Type B pancreatic cell (in vitro differentiated cells): ENCODE measurements around the gene TXLNG. TPM values are rescaled to one million over a fixed set of nuclear protein-coding genes. Genes with fewer than 3 reads are reported as not detected.

Source experiments
- DNase-seq: peaks from one replicate; pipeline ENCODE4 v3.0.0; 2021; ENCODE audit warnings: mixed read lengths; ENCODE audit not compliant: unreplicated experiment; ENCODE audit errors: extremely low spot score
- H3K27ac Mint-ChIP-seq: 2 replicates; pipeline ENCODE4 v1.8.0; 2021; ENCODE audit warnings: mild to moderate bottlenecking, mixed read lengths
- H3K27me3 Mint-ChIP-seq: 2 replicates; pipeline ENCODE4 v1.8.0; 2021; ENCODE audit warnings: mixed read lengths
- H3K36me3 Mint-ChIP-seq: 2 replicates; pipeline ENCODE4 v1.8.0; 2021; ENCODE audit warnings: mixed read lengths
- H3K4me1 Mint-ChIP-seq: one replicate; pipeline ENCODE4 v1.8.0; 2021; ENCODE audit warnings: mixed read lengths; ENCODE audit not compliant: unreplicated experiment
- H3K4me3 Mint-ChIP-seq: 2 replicates; pipeline ENCODE4 v1.8.0; 2021; ENCODE audit warnings: mild to moderate bottlenecking, mixed read lengths
- H3K9me3 Mint-ChIP-seq: 2 replicates; pipeline ENCODE4 v1.8.0; 2021; ENCODE audit warnings: mixed read lengths
- CTCF ChIP-seq: fragments of 200-600 bp; sonication (generic); conservative IDR thresholded peaks from 2 replicates; pipeline ENCODE4 v1.5.0; 2021; ENCODE audit warnings: antibody characterized with exemption, mild to moderate bottlenecking
- total RNA-seq: library from RNA; stranded (reverse); gene quantifications from 2 replicates; pipeline ENCODE4 v1.2.1, GENCODE V29; 2021; ENCODE audit warnings: low replicate concordance

Gene TXLNG
- total RNA-seq, 1 donor from 2014 or later, result 27.3 TPM

- Mint-ChIP-seq H3K4me3 (peak overlapping the region; percentile 99), H3K27me3 (no peaks in the 10 kb centered on the region), H3K36me3 (peaks cover 24% of the 10 kb centered on the region), H3K27ac (peak overlapping the region; percentile 99), H3K4me1 (peaks cover 39% of the 10 kb centered on the region), H3K9me3 (no peaks in the 10 kb centered on the region)
- no peak for TF ChIP-seq CTCF
- peak; percentile 82 for DNase-seq
These were observed 83.3 kb downstream of the TXLNG start for GRCh38 chrX:16869393-16870094.

GRCh38 chrX:16870095-16870861, 84.0 kb downstream of the TXLNG start, which contains the start of gene RBBP7:
RBBP7 (minus strand) TSS chrX:16870362; CDS start chrX:16870053, 309 bp downstream.
- no peak for TF ChIP-seq CTCF
- Mint-ChIP-seq H3K9me3 (no peaks in the 10 kb centered on the region), H3K4me3 (peak within 1 kb of the TSS; percentile 99), H3K27ac (peak within 1 kb of the TSS; percentile 99), H3K4me1 (peaks cover 39% of the 10 kb centered on the region), H3K27me3 (peaks cover 2% of the 10 kb centered on the region), H3K36me3 (peaks cover 24% of the 10 kb centered on the region)
- peak; percentile 99 for DNase-seq

- H3K27ac Mint-ChIP-seq, result peak overlapping the region; percentile 99
- peaks cover 3% of the 10 kb centered on the region for H3K27me3 Mint-ChIP-seq
- TF ChIP-seq CTCF, result peak; percentile 12
- no peaks in the 10 kb centered on the region for H3K9me3 Mint-ChIP-seq
- DNase-seq, result no peak
- peak overlapping the region; percentile 90 for H3K4me3 Mint-ChIP-seq
- peaks cover 18% of the 10 kb centered on the region for H3K36me3 Mint-ChIP-seq
- peaks cover 39% of the 10 kb centered on the region for H3K4me1 Mint-ChIP-seq
These were observed 84.9 kb downstream of the TXLNG start for GRCh38 chrX:16870862-16871815.

GRCh38 chrX:16873106-16873505, 86.8 kb downstream of the TXLNG start:
- TF ChIP-seq CTCF, result no peak
- peak overlapping the region; percentile 37 for H3K27ac Mint-ChIP-seq
- H3K4me3 Mint-ChIP-seq, result no peak overlapping the region
- H3K36me3 Mint-ChIP-seq, result peaks cover 5% of the 10 kb centered on the region
- DNase-seq, result no peak
- peaks cover 10% of the 10 kb centered on the region for H3K27me3 Mint-ChIP-seq
- no peaks in the 10 kb centered on the region for H3K9me3 Mint-ChIP-seq
- peaks cover 23% of the 10 kb centered on the region for H3K4me1 Mint-ChIP-seq

GRCh38 chrX:16874458-16875095, 88.3 kb downstream of the TXLNG start:
- no peak overlapping the region for H3K4me3 Mint-ChIP-seq
- no peaks in the 10 kb centered on the region for H3K9me3 Mint-ChIP-seq
- peaks cover 13% of the 10 kb centered on the region for H3K4me1 Mint-ChIP-seq
- no peak for TF ChIP-seq CTCF
- H3K27ac Mint-ChIP-seq, result no peak overlapping the region
- H3K36me3 Mint-ChIP-seq, result no peaks in the 10 kb centered on the region
- H3K27me3 Mint-ChIP-seq, result peaks cover 12% of the 10 kb centered on the region
- no peak for DNase-seq
